Endothelial cell of umbilical vein (primary cell): ENCODE data around the gene GPHA2. TPM values are rescaled to one million over a fixed set of nuclear protein-coding genes. Genes with fewer than 3 reads are reported as not detected.

Experiments
- BruUV-seq: library from RNA; stranded (reverse); fragments of 400-500 nt; replicated peaks from 2 replicates; lab custom pipeline; 2021; lab: Mats Ljungman, UMichigan
- CTCF ChIA-PET: fragments of 300-600, 350-600 bp; sonication (Branson Sonifier 250); formaldehyde crosslinking; loops from one replicate; lab custom pipeline; 2021; ENCODE audit warnings: antibody characterized with exemption, inconsistent platforms; lab: Charles Lee
- POLR2A ChIA-PET: fragments of 300-600, 350-600 bp; sonication (Branson Sonifier 250); formaldehyde crosslinking; loops from one replicate; lab custom pipeline; 2021; ENCODE audit warnings: antibody characterized with exemption, inconsistent platforms; lab: Charles Lee
- DNase-seq: peaks from one replicate; pipeline ENCODE4 v3.0.0-alpha.2; 2011; ENCODE audit warnings: low read depth, low spot score
- FAIRE-seq: peaks from 2 replicates; lab custom pipeline; 2011; peaks lifted over from hg19 to GRCh38; lab: Jason Lieb, UNC
- H2AFZ ChIP-seq: 2 replicates; pipeline ENCODE4 v1.6.0; 2012; ENCODE audit warnings: low read depth, low read length, control low read depth, inconsistent platforms
- H3K27ac ChIP-seq: 2 replicates; pipeline ENCODE4 v1.5.1; 2011; ENCODE audit warnings: low read depth, mild to moderate bottlenecking, control low read depth, low read length, moderate library complexity; ENCODE audit not compliant: insufficient read depth
- H3K27me3 ChIP-seq, 2 experiments: 2 replicates each; pipeline versions ENCODE4 v1.6.0 to v1.6.1; 2011; ENCODE audit warnings: low read length in 2 of 2, mixed read lengths in 1 of 2; ENCODE audit not compliant: control insufficient read depth in 2 of 2, insufficient read depth in 2 of 2
- H3K36me3 ChIP-seq, 2 experiments: 2 replicates in 1 of 2; 3 replicates in 1 of 2; pipeline ENCODE4 v1.5.1; 2011; ENCODE audit warnings: low read length in 2 of 2, mild to moderate bottlenecking in 1 of 2, moderate library complexity in 1 of 2; ENCODE audit not compliant: control insufficient read depth in 2 of 2, insufficient read depth in 2 of 2; ENCODE audit errors: extremely low read depth in 1 of 2
- H3K4me1 ChIP-seq: 3 replicates; pipeline ENCODE4 v1.5.1; 2011; ENCODE audit warnings: mild to moderate bottlenecking, low read length; ENCODE audit not compliant: control insufficient read depth, insufficient read depth; ENCODE audit errors: extremely low read depth
- H3K4me2 ChIP-seq: 2 replicates; pipeline ENCODE4 v1.6.1; 2011; ENCODE audit warnings: low read length, control low read depth, mixed read lengths; ENCODE audit not compliant: insufficient read depth
- H3K4me3 ChIP-seq, 3 experiments: fragments of 200-600 bp in 1 of 3; sonication (generic), shearing (Covaris generic) in 1 of 3; replicated peaks in 1 of 3; 2 replicates each; pipeline ENCODE4 v1.5.1; 2011 to 2016; ENCODE audit warnings: control low read depth in 3 of 3, low read length in 3 of 3, mild to moderate bottlenecking in 2 of 3, inconsistent platforms in 1 of 3, low read depth in 1 of 3, moderate library complexity in 1 of 3; ENCODE audit not compliant: insufficient read depth in 1 of 3
- H3K79me2 ChIP-seq: 2 replicates; pipeline ENCODE4 v1.6.0; 2012; ENCODE audit warnings: low read length, inconsistent platforms; ENCODE audit not compliant: control insufficient read depth, insufficient read depth
- H3K9ac ChIP-seq: replicated peaks from 2 replicates; pipeline ENCODE3; 2011; ENCODE audit warnings: low read length, control low read depth; ENCODE audit not compliant: insufficient read depth; ENCODE audit errors: extremely low read depth
- H3K9me1 ChIP-seq: replicated peaks from 3 replicates; pipeline ENCODE4 v1.6.0; 2011; ENCODE audit warnings: mild to moderate bottlenecking, low read length; ENCODE audit not compliant: control insufficient read depth, insufficient read depth; ENCODE audit errors: extremely low read depth
- H3K9me3 ChIP-seq: replicated peaks from 2 replicates; pipeline ENCODE4 v1.5.1; 2012; ENCODE audit warnings: low read length, inconsistent platforms; ENCODE audit not compliant: control insufficient read depth, insufficient read depth
- H4K20me1 ChIP-seq: replicated peaks from 2 replicates; pipeline ENCODE3; 2011; ENCODE audit warnings: mild to moderate bottlenecking, low read length; ENCODE audit not compliant: control insufficient read depth, insufficient read depth; ENCODE audit errors: extremely low read depth
- CTCF ChIP-seq, 2 donors: IDR thresholded peaks; 1 replicate in 1 of 2; 2 replicates in 1 of 2; pipeline ENCODE4 v1.5.1; 2011; ENCODE audit warnings: low read length in 2 of 2, mild to moderate bottlenecking in 2 of 2, moderate library complexity in 2 of 2, control low read depth in 1 of 2, inconsistent platforms in 1 of 2, low read depth in 1 of 2; ENCODE audit not compliant: insufficient read depth in 1 of 2; ENCODE audit errors: extremely low read depth in 1 of 2
- EZH2 ChIP-seq: IDR thresholded peaks from 2 replicates; pipeline ENCODE4 v1.6.1; 2012; ENCODE audit warnings: borderline replicate concordance, low read depth, mild to moderate bottlenecking, moderate library complexity, low read length, inconsistent platforms; ENCODE audit not compliant: severe bottlenecking
- FOS ChIP-seq: IDR thresholded peaks from 2 replicates; pipeline ENCODE4 v1.6.1; 2011; ENCODE audit warnings: mild to moderate bottlenecking, low read length, moderate library complexity, borderline replicate concordance; ENCODE audit not compliant: insufficient read depth
- GATA2 ChIP-seq: IDR thresholded peaks from 2 replicates; pipeline ENCODE4 v1.7.0; 2011; ENCODE audit warnings: low read depth, mild to moderate bottlenecking, moderate library complexity, mixed read lengths, low read length; ENCODE audit not compliant: insufficient read length, insufficient read depth
- JUN ChIP-seq: IDR thresholded peaks from 2 replicates; pipeline ENCODE4 v1.6.1; 2011; ENCODE audit warnings: borderline replicate concordance, low read depth; ENCODE audit not compliant: insufficient read length, insufficient read depth
- MAX ChIP-seq: IDR thresholded peaks from 2 replicates; pipeline ENCODE4 v1.6.1; 2011; ENCODE audit not compliant: insufficient read depth, insufficient read length
- MYC ChIP-seq: IDR thresholded peaks from one replicate; pipeline ENCODE4 v1.6.1; 2011; ENCODE audit warnings: mild to moderate bottlenecking, low read depth, low read length
- POLR2A ChIP-seq: IDR thresholded peaks from 2 replicates; pipeline ENCODE4 v1.6.1; 2012; ENCODE audit warnings: low read depth, mild to moderate bottlenecking, control low read depth, low read length
- POLR2AphosphoS5 ChIP-seq: IDR thresholded peaks from 2 replicates; pipeline ENCODE4 v1.6.1; 2012; ENCODE audit warnings: low read depth, mild to moderate bottlenecking, control low read depth, low read length, moderate library complexity; ENCODE audit not compliant: insufficient read depth
- dilution Hi-C: fragments of 300-500 bp; cut with MboI; formaldehyde crosslinking; loops from one replicate; pipeline ENCODE4 v1.15.0; 2019; ENCODE audit warnings: low sequenced_read_pairs; ENCODE audit not compliant: extremely low pct_ligation_motif_present
- intact Hi-C: fragments of 100-400 bp; cut with micrococcal nuclease; formaldehyde crosslinking; loops from one replicate; pipeline ENCODE4 v1.10.0; 2022
- polyA plus RNA-seq, 4 experiments: library from polyadenylated mRNA; depleted of rRNA in 3 of 4; stranded (reverse) in 3 of 4; unstranded in 1 of 4; fragments of >200 nt; gene quantifications; 2 replicates each; pipeline versions ENCODE4 v1.2.1 to v1.2.3, GENCODE V29; 2011 to 2012; ENCODE audit warnings: missing spikeins in 1 of 4
- total RNA-seq: library from RNA; stranded (reverse); gene quantifications from 2 replicates; pipeline ENCODE4 v1.2.3, GENCODE V29; 2021

GPHA2 gene
- total and polyA plus RNA-seq, 2 donors (not counting 3 experiments of a cell fraction or from before 2014, with no cell fraction given), result not detected

- no peaks in the 10 kb centered on the region for H4K20me1 ChIP-seq
- no peak overlapping the region for H3K4me2 ChIP-seq
- H3K9ac ChIP-seq, result no peak overlapping the region
- ChIA-PET POLR2A (no interaction called here), CTCF (interaction anchor here (1.5 to 1.7 kb wide), 2 partner anchors 22 to 87 kb away, joined by 3 to 5 read pairs; partner anchors contain the start of gene BATF2)
- intact Hi-C loops, result no loop called here
- no peak overlapping the region for H3K4me3 ChIP-seq
- no peak for FAIRE-seq
- TF ChIP-seq POLR2AphosphoS5, result no peak
- TF ChIP-seq POLR2A, result no peak
- no peak for TF ChIP-seq JUN
- no peak for TF ChIP-seq FOS
- TF ChIP-seq MAX, result no peak
- no peak for TF ChIP-seq CTCF (IDR thresholded peaks at IDR 0.05; ENCODE audit: extremely low read depth in 1 of 2, insufficient read depth in 1 of 2, low read depth in 1 of 2, low read length in 2 of 2)
- no peak for TF ChIP-seq EZH2
- no peak for TF ChIP-seq MYC
- TF ChIP-seq GATA2, result no peak
- no peaks in the 10 kb centered on the region for H3K9me1 ChIP-seq
- no peaks in the 10 kb centered on the region for H3K4me1 ChIP-seq
- dilution Hi-C loops, result no loop called here
- H3K79me2 ChIP-seq, result no peaks in the 10 kb centered on the region
- DNase-seq, result no peak
- BruUV-seq, result TSS peak; percentile 11
- no peak overlapping the region for H3K27ac ChIP-seq
- H3K27me3 ChIP-seq, result no peaks in the 10 kb centered on the region
- no peak overlapping the region for H2AFZ ChIP-seq
- H3K9me3 ChIP-seq, result no peaks in the 10 kb centered on the region
- peaks cover 7 to 72% of the 10 kb centered on the region in 2 experiments for H3K36me3 ChIP-seq
Measured at GRCh38 chr11:64909653-64910343, 25.9 kb downstream of the GPHA2 start.
